Osteoblast (primary cell): ENCODE data around the gene HGF. TPM values are rescaled to one million over a fixed set of nuclear protein-coding genes. Genes with fewer than 3 reads are reported as not detected.

Source experiments
- DNase-seq: peaks from one replicate; pipeline ENCODE4 v3.0.0; 2011; ENCODE audit warnings: low spot score, mixed read lengths; ENCODE audit not compliant: insufficient read length; ENCODE audit errors: missing footprints
- H2AFZ ChIP-seq: 2 replicates; pipeline ENCODE4 v1.6.0; 2011; ENCODE audit warnings: mild to moderate bottlenecking, low read length
- H3K27ac ChIP-seq: 2 replicates; pipeline ENCODE4 v1.5.1; 2011; ENCODE audit warnings: mild to moderate bottlenecking, low read depth, low read length, moderate library complexity
- H3K27me3 ChIP-seq: 2 replicates; pipeline ENCODE4 v1.6.0; 2012; ENCODE audit warnings: mild to moderate bottlenecking, control low read depth, inconsistent platforms, low read length, moderate library complexity; ENCODE audit not compliant: insufficient read depth
- H3K36me3 ChIP-seq: 2 replicates; pipeline ENCODE4 v1.5.1; 2011; ENCODE audit warnings: mild to moderate bottlenecking, low read length, control low read depth, moderate library complexity; ENCODE audit not compliant: insufficient read depth
- H3K4me1 ChIP-seq: 2 replicates; pipeline ENCODE4 v1.5.1; 2011; ENCODE audit warnings: mild to moderate bottlenecking, low read length, control low read depth, moderate library complexity; ENCODE audit not compliant: insufficient read depth
- H3K4me2 ChIP-seq: 2 replicates; pipeline ENCODE4 v1.6.0; 2011; ENCODE audit warnings: mild to moderate bottlenecking, low read length; ENCODE audit not compliant: insufficient read depth
- H3K4me3 ChIP-seq: fragments of 200-600 bp; sonication (generic); 3 replicates; pipeline ENCODE4 v1.5.1; 2012; ENCODE audit warnings: mild to moderate bottlenecking, low read length, inconsistent platforms; ENCODE audit not compliant: insufficient read depth
- H3K79me2 ChIP-seq: 2 replicates; pipeline ENCODE4 v1.6.0; 2012; ENCODE audit warnings: mild to moderate bottlenecking, low read length, control low read depth, inconsistent platforms; ENCODE audit not compliant: insufficient read depth
- H3K9me3 ChIP-seq: 2 replicates; pipeline ENCODE4 v1.5.1; 2011; ENCODE audit warnings: low read depth, low read length, control low read depth
- H4K20me1 ChIP-seq: 2 replicates; pipeline ENCODE4 v1.6.0; 2012; ENCODE audit warnings: mild to moderate bottlenecking, low read length, control low read depth; ENCODE audit not compliant: insufficient read depth
- CTCF ChIP-seq: IDR thresholded peaks from 2 replicates; pipeline ENCODE4 v1.5.1; 2011; ENCODE audit warnings: mild to moderate bottlenecking, low read depth, low read length, moderate library complexity; ENCODE audit errors: extremely low read depth
- total RNA-seq: library from RNA; depleted of rRNA; stranded (reverse); fragments of >200 nt; gene quantifications from 2 replicates; pipeline ENCODE4 v1.2.3, GENCODE V29; 2012

The HGF gene
- total RNA-seq, 1 donor = 41.3 TPM

GRCh38 chr7:81789406-81790119 is 19.7 kb upstream of the HGF start:
- DNase-seq = no peak
- Histone ChIP-seq H3K27me3 (no peaks in the 10 kb centered on the region), H2AFZ (peak overlapping the region; percentile 82), H3K4me1 (peaks cover 6% of the 10 kb centered on the region), H3K27ac (peak overlapping the region; percentile 31), H3K36me3 (no peaks in the 10 kb centered on the region), H3K4me3 (no peak overlapping the region), H4K20me1 (no peaks in the 10 kb centered on the region), H3K4me2 (peak overlapping the region; percentile 46), H3K79me2 (no peaks in the 10 kb centered on the region), H3K9me3 (no peaks in the 10 kb centered on the region)
- no peak for TF ChIP-seq CTCF

GRCh38 chr7:81788246-81788645 is 18.4 kb upstream of the HGF start:
- DNase-seq = no peak
- Histone ChIP-seq H3K4me1 (peaks cover 6% of the 10 kb centered on the region), H3K27me3 (no peaks in the 10 kb centered on the region), H2AFZ (no peak overlapping the region), H4K20me1 (no peaks in the 10 kb centered on the region), H3K9me3 (no peaks in the 10 kb centered on the region), H3K4me2 (no peak overlapping the region), H3K4me3 (no peak overlapping the region), H3K27ac (no peak overlapping the region), H3K79me2 (no peaks in the 10 kb centered on the region), H3K36me3 (no peaks in the 10 kb centered on the region)
- TF ChIP-seq CTCF = no peak

GRCh38 chr7:81783818-81784217 is 14.0 kb upstream of the HGF start:
- H3K9me3 ChIP-seq = no peaks in the 10 kb centered on the region
- H3K27ac ChIP-seq = no peak overlapping the region
- H3K4me2 ChIP-seq = no peak overlapping the region
- no peaks in the 10 kb centered on the region for H4K20me1 ChIP-seq
- no peak overlapping the region for H2AFZ ChIP-seq
- TF ChIP-seq CTCF = no peak
- no peaks in the 10 kb centered on the region for H3K36me3 ChIP-seq
- no peaks in the 10 kb centered on the region for H3K27me3 ChIP-seq
- no peak overlapping the region for H3K4me3 ChIP-seq
- H3K4me1 ChIP-seq = no peaks in the 10 kb centered on the region
- H3K79me2 ChIP-seq = no peaks in the 10 kb centered on the region
- DNase-seq = no peak

GRCh38 chr7:81780914-81781693 is 11.3 kb upstream of the HGF start:
- H3K4me3 ChIP-seq = no peak overlapping the region
- H3K9me3 ChIP-seq = no peaks in the 10 kb centered on the region
- no peak for DNase-seq
- H3K27ac ChIP-seq = no peak overlapping the region
- H4K20me1 ChIP-seq = no peaks in the 10 kb centered on the region
- peaks cover 6% of the 10 kb centered on the region for H3K4me1 ChIP-seq
- no peaks in the 10 kb centered on the region for H3K36me3 ChIP-seq
- no peaks in the 10 kb centered on the region for H3K27me3 ChIP-seq
- no peak overlapping the region for H2AFZ ChIP-seq
- no peak for TF ChIP-seq CTCF
- no peak overlapping the region for H3K4me2 ChIP-seq
- H3K79me2 ChIP-seq = no peaks in the 10 kb centered on the region
